Mesothelial cell of epicardium (in vitro differentiated cells): ENCODE measurements around the gene RNF152. TPM values are rescaled to one million over a fixed set of nuclear protein-coding genes. Genes with fewer than 3 reads are reported as not detected.

ENCODE experiments used
- DNase-seq, 2 experiments: peaks; one replicate each; pipeline ENCODE4 v3.0.0; 2021; ENCODE audit warnings: low spot score in 2 of 2; ENCODE audit not compliant: unreplicated experiment in 2 of 2
- H3K27ac Mint-ChIP-seq: 2 replicates; pipeline ENCODE4 v1.8.0; 2021; ENCODE audit warnings: mixed read lengths
- H3K27me3 Mint-ChIP-seq: 2 replicates; pipeline ENCODE4 v1.8.0; 2021; ENCODE audit warnings: low read depth, mixed read lengths
- H3K36me3 Mint-ChIP-seq: 2 replicates; pipeline ENCODE4 v1.8.0; 2021; ENCODE audit warnings: mixed read lengths
- H3K4me1 Mint-ChIP-seq: 2 replicates; pipeline ENCODE4 v1.8.0; 2021; ENCODE audit warnings: mixed read lengths
- H3K4me3 Mint-ChIP-seq: 2 replicates; pipeline ENCODE4 v1.8.0; 2021; ENCODE audit warnings: mild to moderate bottlenecking, moderate library complexity, mixed read lengths
- H3K9me3 Mint-ChIP-seq: 2 replicates; pipeline ENCODE4 v1.8.0; 2021; ENCODE audit warnings: mixed read lengths
- total RNA-seq: library from RNA; stranded (reverse); gene quantifications from 3 replicates; pipeline ENCODE4 v1.2.1, GENCODE V29; 2021
- TF ChIP-seq, protein P1 (sequence below): fragments of 200-600 bp; sonication (generic); IDR thresholded peaks from one replicate; pipeline ENCODE4 v1.5.0; 2021; ENCODE audit warnings: antibody characterized with exemption; ENCODE audit not compliant: unreplicated experiment

Gene RNF152
- total RNA-seq, 1 donor from 2014 or later = 28.6 TPM

- DNase-seq = no peak
- H3K9me3 Mint-ChIP-seq = peaks cover 8% of the 10 kb centered on the region
- no peak overlapping the region for H3K4me3 Mint-ChIP-seq
- no peaks in the 10 kb centered on the region for H3K27me3 Mint-ChIP-seq
- peaks cover 16% of the 10 kb centered on the region for H3K36me3 Mint-ChIP-seq
- H3K27ac Mint-ChIP-seq = no peak overlapping the region
- TF ChIP-seq, protein P1, sequence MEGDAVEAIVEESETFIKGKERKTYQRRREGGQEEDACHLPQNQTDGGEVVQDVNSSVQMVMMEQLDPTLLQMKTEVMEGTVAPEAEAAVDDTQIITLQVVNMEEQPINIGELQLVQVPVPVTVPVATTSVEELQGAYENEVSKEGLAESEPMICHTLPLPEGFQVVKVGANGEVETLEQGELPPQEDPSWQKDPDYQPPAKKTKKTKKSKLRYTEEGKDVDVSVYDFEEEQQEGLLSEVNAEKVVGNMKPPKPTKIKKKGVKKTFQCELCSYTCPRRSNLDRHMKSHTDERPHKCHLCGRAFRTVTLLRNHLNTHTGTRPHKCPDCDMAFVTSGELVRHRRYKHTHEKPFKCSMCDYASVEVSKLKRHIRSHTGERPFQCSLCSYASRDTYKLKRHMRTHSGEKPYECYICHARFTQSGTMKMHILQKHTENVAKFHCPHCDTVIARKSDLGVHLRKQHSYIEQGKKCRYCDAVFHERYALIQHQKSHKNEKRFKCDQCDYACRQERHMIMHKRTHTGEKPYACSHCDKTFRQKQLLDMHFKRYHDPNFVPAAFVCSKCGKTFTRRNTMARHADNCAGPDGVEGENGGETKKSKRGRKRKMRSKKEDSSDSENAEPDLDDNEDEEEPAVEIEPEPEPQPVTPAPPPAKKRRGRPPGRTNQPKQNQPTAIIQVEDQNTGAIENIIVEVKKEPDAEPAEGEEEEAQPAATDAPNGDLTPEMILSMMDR = no peak
- H3K4me1 Mint-ChIP-seq = peaks cover 2% of the 10 kb centered on the region
Measured at GRCh38 chr18:61876899-61877298, 15.9 kb downstream of the RNF152 start.

GRCh38 chr18:61870151-61870550 is 22.7 kb downstream of the RNF152 start:
- no peak for DNase-seq
- H3K4me1 Mint-ChIP-seq = peaks cover 3% of the 10 kb centered on the region
- H3K4me3 Mint-ChIP-seq = no peak overlapping the region
- H3K9me3 Mint-ChIP-seq = no peaks in the 10 kb centered on the region
- H3K36me3 Mint-ChIP-seq = peaks cover 2% of the 10 kb centered on the region
- peak overlapping the region; percentile 33 for H3K27ac Mint-ChIP-seq
- TF ChIP-seq, protein P1 = no peak
- H3K27me3 Mint-ChIP-seq = no peaks in the 10 kb centered on the region

GRCh38 chr18:61869636-61870035 is 23.2 kb downstream of the RNF152 start:
- peaks cover 2% of the 10 kb centered on the region for H3K36me3 Mint-ChIP-seq
- no peak overlapping the region for H3K27ac Mint-ChIP-seq

DNA sequence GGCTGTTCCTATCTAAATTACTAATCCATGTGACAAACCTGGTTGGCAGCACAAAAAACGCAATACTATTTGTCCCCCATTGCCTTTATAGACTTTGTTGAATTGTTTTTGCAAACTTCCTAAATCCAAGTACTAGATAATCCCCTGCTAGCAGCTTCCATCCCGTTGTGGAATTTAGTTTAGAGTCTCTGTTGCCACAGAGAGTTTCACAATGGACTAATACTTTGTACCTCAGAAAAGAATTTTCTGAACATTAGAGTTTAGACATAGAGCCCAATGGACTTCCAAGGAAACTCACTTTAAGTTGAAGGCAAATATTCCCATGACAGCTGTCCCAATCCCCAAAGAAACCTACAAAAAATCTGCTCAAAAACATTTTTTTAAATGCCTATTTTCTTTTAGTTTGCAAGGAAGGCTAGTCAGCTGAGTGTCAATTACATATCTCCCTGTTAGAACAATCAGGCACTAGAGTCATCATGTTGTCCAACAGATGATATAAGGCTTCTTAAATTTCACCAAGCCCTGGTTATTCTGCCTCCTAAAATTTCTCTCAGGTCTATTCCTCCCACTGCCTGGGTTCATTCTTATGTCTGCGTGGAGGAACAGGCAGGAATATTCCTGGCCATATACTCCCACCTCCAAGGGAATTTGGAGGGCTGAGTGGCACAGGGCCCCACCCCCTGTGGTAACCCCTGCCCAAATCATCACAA is 27.2 kb downstream of the RNF152 start:
- no peak overlapping the region for H3K27ac Mint-ChIP-seq
- H3K4me1 Mint-ChIP-seq = peaks cover 3% of the 10 kb centered on the region
- TF ChIP-seq, protein P1 = no peak
- no peaks in the 10 kb centered on the region for H3K9me3 Mint-ChIP-seq
- no peak overlapping the region for H3K4me3 Mint-ChIP-seq
- H3K27me3 Mint-ChIP-seq = no peaks in the 10 kb centered on the region
- no peak for DNase-seq
- no peaks in the 10 kb centered on the region for H3K36me3 Mint-ChIP-seq

More at GRCh38 chr18:61869636-61870035, 23.2 kb downstream of the RNF152 start:
- H3K4me1 Mint-ChIP-seq = peaks cover 3% of the 10 kb centered on the region
- no peaks in the 10 kb centered on the region for H3K9me3 Mint-ChIP-seq
- TF ChIP-seq, protein P1 = no peak
- H3K27me3 Mint-ChIP-seq = no peaks in the 10 kb centered on the region
- H3K4me3 Mint-ChIP-seq = no peak overlapping the region
- no peak for DNase-seq

- Mint-ChIP-seq H3K27ac (no peak overlapping the region), H3K36me3 (no peaks in the 10 kb centered on the region), H3K4me3 (no peak overlapping the region), H3K27me3 (no peaks in the 10 kb centered on the region), H3K4me1 (peaks cover 3% of the 10 kb centered on the region), H3K9me3 (no peaks in the 10 kb centered on the region)
- TF ChIP-seq, protein P1 = no peak
- no peak for DNase-seq
Measured at GRCh38 chr18:61861372-61861771, 31.4 kb downstream of the RNF152 start.

GRCh38 chr18:61860302-61860701 is 32.5 kb downstream of the RNF152 start:
- Mint-ChIP-seq H3K27ac (no peak overlapping the region), H3K27me3 (no peaks in the 10 kb centered on the region), H3K4me3 (no peak overlapping the region), H3K9me3 (no peaks in the 10 kb centered on the region), H3K4me1 (peaks cover under 1% of the 10 kb centered on the region), H3K36me3 (no peaks in the 10 kb centered on the region)
- TF ChIP-seq, protein P1 = no peak
- DNase-seq = no peak
